ENCODE data around the gene FBXO28. TPM values are rescaled to one million over a fixed set of nuclear protein-coding genes. Genes with fewer than 3 reads are reported as not detected.
"Not testable (repeated sequence)": the region's sequence is repeated elsewhere in the genome, so short reads cannot be mapped to it uniquely, and the experiment has no call there.

FBXO28 gene, protein sequence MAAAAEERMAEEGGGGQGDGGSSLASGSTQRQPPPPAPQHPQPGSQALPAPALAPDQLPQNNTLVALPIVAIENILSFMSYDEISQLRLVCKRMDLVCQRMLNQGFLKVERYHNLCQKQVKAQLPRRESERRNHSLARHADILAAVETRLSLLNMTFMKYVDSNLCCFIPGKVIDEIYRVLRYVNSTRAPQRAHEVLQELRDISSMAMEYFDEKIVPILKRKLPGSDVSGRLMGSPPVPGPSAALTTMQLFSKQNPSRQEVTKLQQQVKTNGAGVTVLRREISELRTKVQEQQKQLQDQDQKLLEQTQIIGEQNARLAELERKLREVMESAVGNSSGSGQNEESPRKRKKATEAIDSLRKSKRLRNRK
- 21.2 and 25.3 TPM in 2 replicates for total RNA-seq (2014; rRNA removed; shearing (Covaris generic))

DNA sequence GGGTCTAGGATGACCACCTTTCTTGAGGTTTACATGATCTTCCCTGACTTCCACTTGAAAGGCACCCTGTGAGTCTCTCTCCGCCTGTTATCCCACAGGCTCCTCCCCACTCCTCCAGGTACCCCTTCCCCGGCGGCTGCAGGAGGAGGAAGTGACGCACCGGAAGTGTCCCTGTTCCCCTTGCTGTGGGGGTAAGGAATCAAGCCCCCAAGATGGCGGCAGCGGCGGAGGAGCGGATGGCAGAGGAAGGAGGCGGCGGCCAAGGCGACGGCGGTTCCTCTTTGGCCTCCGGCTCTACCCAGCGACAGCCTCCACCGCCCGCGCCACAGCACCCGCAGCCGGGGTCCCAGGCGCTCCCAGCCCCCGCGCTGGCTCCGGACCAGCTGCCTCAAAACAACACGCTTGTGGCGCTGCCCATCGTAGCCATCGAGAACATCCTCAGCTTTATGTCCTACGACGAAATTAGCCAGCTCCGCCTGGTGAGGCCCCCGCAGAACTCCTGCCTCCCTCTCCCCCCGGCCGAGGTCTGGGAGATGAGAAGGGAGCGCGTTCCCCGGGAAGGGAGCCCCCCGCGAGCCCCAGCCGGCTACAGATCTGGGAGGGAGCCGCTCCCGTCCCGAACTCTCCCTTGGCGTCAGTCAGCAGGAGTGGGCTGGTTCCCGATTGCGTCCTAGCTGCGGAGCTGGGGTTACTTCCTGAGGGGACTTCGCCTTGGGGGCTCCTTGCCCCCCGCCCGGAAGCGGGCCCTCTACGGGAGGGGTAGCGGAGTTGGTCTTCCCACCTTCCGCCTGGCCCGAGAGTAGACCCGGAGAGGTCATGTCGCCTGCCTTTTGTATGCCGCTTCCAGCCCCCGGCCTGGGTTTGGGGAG, at the start of gene FBXO28:
Gene FBXO28, plus strand, starts transcription at position 194 of the 869 bp plus-strand sequence. Its CDS starts 19 bp downstream, at position 213.
- no peaks in the 10 kb centered on the region for H3K27me3 ChIP-seq
- H3K9me3 ChIP-seq (replicated peaks): no peaks in the 10 kb centered on the region
- H3K27ac ChIP-seq: peak within 1 kb of the TSS; percentile 83
- H3K4me3 ChIP-seq: peak within 1 kb of the TSS; percentile 99
- no peaks in the 10 kb centered on the region for H3K36me3 ChIP-seq
- H3K4me1 ChIP-seq: peaks cover 7% of the 10 kb centered on the region; the same call in 1 of the 2 replicates
- DNase-seq: peak; percentile 97 to 98

DNA sequence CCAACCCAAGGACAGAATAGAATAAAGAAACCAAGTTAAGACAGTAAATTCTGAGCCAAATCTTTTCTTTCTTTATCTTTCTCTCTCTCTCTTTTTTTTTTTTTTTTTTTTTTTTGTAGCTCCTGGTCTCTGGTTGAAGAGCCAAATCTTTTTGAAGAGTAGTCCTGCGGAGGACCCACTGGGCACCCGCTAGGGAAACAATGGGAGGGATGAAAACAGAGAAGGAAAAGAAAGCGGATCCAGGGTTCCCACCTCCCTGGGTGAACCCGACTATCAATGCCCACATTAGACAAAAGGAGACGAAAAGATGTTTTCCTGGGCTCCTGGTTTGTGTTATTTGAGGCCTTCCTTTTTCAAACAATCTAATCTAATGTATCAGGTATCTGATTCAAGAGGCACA, 49.8 kb upstream of the FBXO28 start:
- Histone ChIP-seq H3K4me1 (no peaks in the 10 kb centered on the region), H3K9me3 (replicated peaks) (0 out of 2 replicates have a peak, but pooled peaks cover 3% of the 10 kb centered on the region), H3K36me3 (no peaks in the 10 kb centered on the region; the same call in 1 of the 2 replicates), H3K27ac (no peak overlapping the region), H3K27me3 (peaks cover 10% of the 10 kb centered on the region), H3K4me3 (no peak overlapping the region)
- no peak for DNase-seq

DNA sequence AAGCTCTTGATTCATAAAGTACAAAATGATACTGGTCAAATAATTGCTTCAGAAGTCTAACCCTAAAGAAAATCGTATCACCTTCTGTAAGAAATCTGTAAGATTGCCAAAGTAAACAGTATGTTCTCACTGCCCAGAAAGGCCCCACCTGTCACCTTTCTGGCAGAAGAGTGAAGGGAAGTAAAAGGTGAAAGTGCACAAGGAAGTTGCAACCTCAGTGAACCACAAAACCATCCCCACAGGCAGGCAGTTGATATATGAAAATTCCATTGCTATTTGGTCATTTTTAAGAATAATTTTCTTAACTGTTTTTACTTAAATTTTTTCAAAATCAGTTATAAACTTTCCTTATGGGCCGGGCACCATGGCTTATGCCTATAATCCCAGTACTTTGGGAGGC, 48.5 kb upstream of the FBXO28 start:
- H3K9me3 ChIP-seq (replicated peaks): 0 out of 2 replicates have a peak, but pooled peaks cover 3% of the 10 kb centered on the region
- H3K36me3 ChIP-seq: no peaks in the 10 kb centered on the region; the same call in 1 of the 2 replicates
- H3K4me3 ChIP-seq: no peak overlapping the region
- H3K4me1 ChIP-seq: no peaks in the 10 kb centered on the region
- peaks cover 13% of the 10 kb centered on the region for H3K27me3 ChIP-seq
- DNase-seq: no peak
- H3K27ac ChIP-seq: no peak overlapping the region

DNA sequence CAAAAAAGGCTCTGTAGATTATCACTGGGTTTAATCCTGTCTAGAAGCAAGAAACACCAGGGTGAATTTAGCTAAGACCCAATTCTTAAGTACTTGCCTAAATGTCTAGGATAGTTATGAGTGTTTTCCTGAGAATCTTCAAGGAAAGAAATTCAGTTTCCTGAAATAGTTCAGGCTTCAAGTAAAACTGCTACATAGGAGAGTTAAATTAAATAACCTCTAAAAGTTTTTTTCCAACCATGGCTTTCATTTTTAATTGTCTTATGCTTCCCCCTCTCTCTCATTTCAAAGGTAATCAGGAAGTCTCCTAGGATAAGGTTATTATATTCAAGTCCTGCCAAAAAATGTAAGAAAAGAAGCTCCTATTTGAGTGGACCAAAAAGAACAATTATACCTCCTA, 46.7 kb upstream of the FBXO28 start:
- Histone ChIP-seq H3K27me3 (peaks cover 9% of the 10 kb centered on the region; the same call in 1 of the 2 replicates), H3K36me3 (no peaks in the 10 kb centered on the region; the same call in 1 of the 2 replicates), H3K27ac (no peak overlapping the region), H3K4me3 (no peak overlapping the region), H3K4me1 (no peaks in the 10 kb centered on the region), H3K9me3 (replicated peaks) (no peaks in the 10 kb centered on the region)
- DNase-seq: no peak

DNA sequence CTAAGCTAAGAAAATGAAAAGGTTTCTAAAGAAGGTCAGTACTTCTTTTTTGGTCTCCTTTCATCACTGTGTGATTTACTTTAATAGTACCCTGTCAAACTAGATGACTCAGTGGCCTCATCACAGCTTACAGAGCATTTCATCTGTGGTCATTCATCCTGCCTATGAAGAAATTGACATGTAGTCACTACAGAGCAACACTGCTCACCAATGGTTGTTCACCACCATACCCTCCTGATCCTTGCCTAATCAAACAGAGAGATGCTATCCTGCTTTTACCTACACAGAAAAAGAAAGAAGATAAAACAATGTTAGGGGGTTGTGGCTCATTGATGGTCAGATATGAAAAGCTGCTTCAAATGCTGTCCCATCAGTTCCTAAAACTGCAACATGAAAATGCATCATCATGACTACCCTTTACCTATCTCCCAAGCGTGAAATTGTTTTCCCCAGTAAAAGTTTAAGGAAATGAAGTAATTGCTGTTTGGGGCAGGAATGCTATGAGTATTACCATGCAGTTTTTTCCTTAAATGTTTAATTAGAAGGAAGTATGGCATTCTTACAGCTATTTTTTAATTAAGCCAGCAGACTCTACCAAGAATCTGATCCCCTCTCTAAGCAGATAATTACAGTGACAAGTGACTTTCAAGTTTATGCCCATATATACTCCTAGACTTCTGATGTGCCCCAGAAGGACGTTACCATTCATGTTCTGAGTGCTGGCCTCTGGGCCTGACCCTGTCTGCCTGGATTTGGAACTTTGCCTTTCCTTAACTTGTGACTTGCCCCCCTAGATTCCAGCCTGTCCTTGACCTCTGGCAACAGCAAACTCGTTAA, 46.1 kb upstream of the FBXO28 start:
- H3K9me3 ChIP-seq (replicated peaks): no peaks in the 10 kb centered on the region
- H3K27ac ChIP-seq: no peak overlapping the region
- no peak overlapping the region for H3K4me3 ChIP-seq
- H3K27me3 ChIP-seq: peaks cover 10% of the 10 kb centered on the region; the same call in 1 of the 2 replicates
- H3K36me3 ChIP-seq: no peaks in the 10 kb centered on the region; the same call in 1 of the 2 replicates
- no peak for DNase-seq
- no peaks in the 10 kb centered on the region for H3K4me1 ChIP-seq

DNA sequence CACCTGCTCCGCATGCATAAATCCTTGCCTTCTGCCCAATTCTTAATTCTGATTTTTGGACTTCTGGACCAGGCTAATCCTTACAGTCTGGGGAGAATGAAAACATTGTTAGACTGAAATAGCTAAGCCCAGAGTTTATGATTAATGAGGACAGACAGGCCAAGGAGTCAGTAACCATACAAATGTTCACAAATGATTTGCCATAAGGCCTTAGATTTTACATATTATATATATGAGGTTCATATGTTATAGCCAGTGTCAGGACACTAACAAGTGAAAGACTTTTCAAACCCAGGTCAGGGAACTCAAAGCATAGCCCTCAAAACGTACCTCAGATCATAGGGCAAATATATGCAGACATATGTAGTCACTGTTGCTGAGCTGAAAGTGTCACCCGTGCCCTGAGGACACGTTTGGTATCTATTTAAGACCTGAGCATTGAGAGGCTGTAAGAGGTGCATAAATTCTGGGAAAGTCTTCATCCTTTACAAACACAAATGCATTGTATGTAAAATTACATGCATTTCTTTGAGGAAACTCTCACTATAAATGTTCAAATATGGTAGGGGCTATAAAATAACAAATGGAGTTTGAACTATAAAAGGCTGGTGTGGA, 45.3 kb upstream of the FBXO28 start:
- no peak for DNase-seq
- H3K27ac ChIP-seq: no peak overlapping the region

DNA sequence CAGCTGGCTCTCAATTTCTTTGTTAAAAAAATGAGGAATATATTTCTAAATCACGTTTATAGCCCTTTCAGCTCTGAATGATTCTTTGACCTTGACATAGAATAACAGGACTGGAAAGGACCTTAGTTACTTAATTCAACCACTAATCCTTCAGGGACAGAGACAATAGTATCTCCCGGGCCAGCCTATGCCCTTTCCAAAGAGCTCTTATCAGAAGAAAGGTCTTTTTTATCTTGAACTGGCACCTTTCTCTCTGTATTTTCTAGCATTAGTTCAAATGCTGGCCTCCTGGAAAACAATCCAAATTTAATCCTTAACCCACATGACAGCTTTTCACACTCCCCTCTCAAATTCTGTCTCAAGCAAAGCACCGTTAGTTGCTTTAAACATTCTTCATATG, 44.8 kb upstream of the FBXO28 start:
- H3K4me3 ChIP-seq: no peak overlapping the region
- H3K4me1 ChIP-seq: no peaks in the 10 kb centered on the region
- no peaks in the 10 kb centered on the region for H3K9me3 ChIP-seq (replicated peaks)
- H3K27me3 ChIP-seq: peaks cover 10% of the 10 kb centered on the region; the same call in 1 of the 2 replicates
- H3K27ac ChIP-seq: no peak overlapping the region
- no peaks in the 10 kb centered on the region for H3K36me3 ChIP-seq
- no peak for DNase-seq

More for the DNA sequence above, 45.3 kb upstream of the FBXO28 start:
- H3K27me3 ChIP-seq: peaks cover 10% of the 10 kb centered on the region; the same call in 1 of the 2 replicates
- no peak overlapping the region for H3K4me3 ChIP-seq
- no peaks in the 10 kb centered on the region for H3K9me3 ChIP-seq (replicated peaks)
- H3K4me1 ChIP-seq: no peaks in the 10 kb centered on the region
- H3K36me3 ChIP-seq: no peaks in the 10 kb centered on the region

DNA sequence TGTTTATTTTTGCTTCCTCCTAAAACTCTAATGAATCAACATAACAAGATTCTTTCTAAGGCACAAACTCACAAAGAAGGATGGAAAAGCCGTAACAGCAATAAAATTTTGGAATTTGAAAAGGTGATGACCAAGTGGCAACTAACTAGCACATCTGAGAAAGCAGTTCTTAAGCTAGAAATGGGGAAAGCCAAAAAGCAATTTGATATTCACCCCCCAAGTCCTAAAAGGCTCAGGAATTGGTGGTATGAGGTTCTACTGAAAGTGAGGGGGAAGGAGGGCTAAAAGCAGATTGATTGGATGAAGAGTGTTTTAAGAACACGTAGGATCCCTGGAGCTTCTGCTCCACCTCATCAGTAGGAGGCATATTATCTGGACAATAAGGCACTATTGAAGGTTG, 43.4 kb upstream of the FBXO28 start:
- no peak overlapping the region for H3K4me3 ChIP-seq
- peaks cover 10% of the 10 kb centered on the region; the same call in 1 of the 2 replicates for H3K27me3 ChIP-seq
- no peak overlapping the region for H3K27ac ChIP-seq
- no peaks in the 10 kb centered on the region for H3K36me3 ChIP-seq
- no peaks in the 10 kb centered on the region for H3K9me3 ChIP-seq (replicated peaks)
- no peaks in the 10 kb centered on the region for H3K4me1 ChIP-seq
- no peak for DNase-seq

DNA sequence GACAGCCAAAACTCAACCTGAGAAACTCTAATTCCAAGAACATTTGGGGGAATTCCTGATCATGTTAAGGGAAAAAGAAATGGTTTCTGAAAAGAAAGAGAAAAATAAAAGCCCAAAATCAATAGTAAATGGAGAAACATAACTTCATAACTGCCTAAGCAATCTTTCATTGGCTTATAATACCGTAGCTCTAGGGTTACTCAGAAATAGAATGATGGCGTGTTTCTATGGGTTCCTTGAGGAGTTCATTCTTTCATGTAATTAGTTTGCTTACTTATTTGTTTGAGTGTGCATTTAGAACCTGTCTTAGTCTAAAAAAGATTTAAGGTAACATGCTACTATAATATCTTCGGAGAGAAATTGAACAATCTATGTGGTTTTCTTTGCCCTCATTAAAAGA, 37.5 kb upstream of the FBXO28 start:
- peaks cover 5% of the 10 kb centered on the region; the same call in 1 of the 2 replicates for H3K4me1 ChIP-seq
- H3K27ac ChIP-seq: no peak overlapping the region
- DNase-seq: no peak
- no peak overlapping the region for H3K4me3 ChIP-seq
- no peaks in the 10 kb centered on the region for H3K9me3 ChIP-seq (replicated peaks)
- peaks cover 4% of the 10 kb centered on the region; the same call in 1 of the 2 replicates for H3K27me3 ChIP-seq
- H3K36me3 ChIP-seq: no peaks in the 10 kb centered on the region

DNA sequence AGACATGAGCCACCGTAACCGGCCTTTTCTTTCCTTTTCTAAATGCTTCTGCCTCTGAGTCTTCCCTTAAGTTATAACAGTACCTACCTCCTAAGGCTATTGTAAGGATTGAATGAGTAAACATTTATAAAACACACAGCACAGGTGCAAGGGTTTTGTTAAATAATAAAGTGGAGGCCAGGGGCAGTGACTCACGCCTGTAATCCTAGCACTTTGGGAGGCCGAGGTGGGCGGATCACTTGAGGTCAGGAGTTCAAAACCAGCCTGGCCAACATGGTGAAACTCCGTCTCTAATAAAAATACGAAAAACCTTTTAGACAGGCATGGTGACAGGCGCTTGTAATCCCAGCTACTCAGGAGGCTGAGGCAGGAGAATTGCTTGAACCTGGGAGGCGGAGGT, 34.3 kb upstream of the FBXO28 start:
- not testable (repeated sequence) for H3K27ac ChIP-seq

DNA sequence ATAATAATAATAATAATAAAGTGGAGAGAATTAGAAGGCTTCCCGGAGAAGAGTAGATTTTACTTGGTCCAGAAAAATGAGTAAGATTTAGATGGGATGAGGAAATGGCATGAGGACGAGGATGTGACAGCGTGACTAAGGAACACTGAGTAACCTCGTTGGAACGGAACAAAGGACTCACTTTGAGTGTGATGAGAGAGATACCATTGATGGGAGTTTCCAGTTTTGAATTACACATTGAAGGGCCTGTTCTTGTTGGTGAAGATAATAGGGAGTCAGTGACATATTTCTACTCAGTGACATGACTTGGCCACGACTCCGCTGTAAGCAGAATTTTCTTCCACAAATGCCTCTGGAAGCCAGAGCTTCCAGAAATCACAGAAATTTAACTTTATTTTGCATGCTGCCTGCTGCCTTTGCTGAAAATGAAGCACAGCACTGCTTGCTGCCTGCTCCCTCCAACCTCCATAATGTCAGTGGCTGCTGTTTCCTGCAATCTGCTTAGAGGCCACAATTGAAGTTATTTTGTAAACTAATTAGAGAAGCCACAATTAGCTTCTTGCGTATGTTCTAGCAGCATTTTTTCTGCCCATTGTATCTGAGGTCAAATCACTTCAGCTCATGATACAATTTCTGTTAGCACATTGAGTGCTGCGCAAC, 33.7 kb upstream of the FBXO28 start:
- H3K27me3 ChIP-seq: no peaks in the 10 kb centered on the region; the same call in 1 of the 2 replicates
- H3K4me1 ChIP-seq: peaks cover 5% of the 10 kb centered on the region
- H3K27ac ChIP-seq: no peak overlapping the region
- no peaks in the 10 kb centered on the region for H3K36me3 ChIP-seq
- no peaks in the 10 kb centered on the region for H3K9me3 ChIP-seq (replicated peaks)
- no peak overlapping the region for H3K4me3 ChIP-seq
- peak in 1 of 2 experiments; percentile 5 for DNase-seq

More for the DNA sequence above, 34.3 kb upstream of the FBXO28 start:
- H3K9me3 ChIP-seq (replicated peaks); H3K4me1 ChIP-seq; H3K27me3 ChIP-seq; H3K36me3 ChIP-seq; H3K4me3 ChIP-seq: not testable (repeated sequence)
- peak in 1 of 2 experiments; percentile 11 for DNase-seq

DNA sequence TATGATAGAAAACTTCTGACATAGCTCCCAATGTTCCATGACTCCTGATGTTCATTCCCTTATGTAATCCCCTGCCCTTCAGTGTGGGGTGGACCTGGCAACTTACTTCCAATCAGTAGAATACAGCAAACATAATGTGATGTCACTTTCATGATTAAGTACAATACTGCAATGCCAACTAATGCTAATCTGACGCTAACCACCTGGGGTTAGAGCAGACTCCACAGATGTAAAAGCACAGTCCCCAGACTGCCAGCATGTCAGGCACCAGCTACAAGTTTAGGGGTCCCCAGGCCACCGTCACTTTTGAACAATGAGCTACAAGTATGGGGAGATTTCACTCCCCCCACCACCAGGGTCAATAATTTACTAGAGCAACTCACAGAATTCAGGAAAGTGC, 32.3 kb upstream of the FBXO28 start:
- no peak overlapping the region for H3K27ac ChIP-seq
- H3K36me3 ChIP-seq: no peaks in the 10 kb centered on the region
- no peak for DNase-seq
- peaks cover 5% of the 10 kb centered on the region for H3K4me1 ChIP-seq
- H3K9me3 ChIP-seq (replicated peaks): no peaks in the 10 kb centered on the region
- H3K4me3 ChIP-seq: no peak overlapping the region
- no peaks in the 10 kb centered on the region; the same call in 1 of the 2 replicates for H3K27me3 ChIP-seq

DNA sequence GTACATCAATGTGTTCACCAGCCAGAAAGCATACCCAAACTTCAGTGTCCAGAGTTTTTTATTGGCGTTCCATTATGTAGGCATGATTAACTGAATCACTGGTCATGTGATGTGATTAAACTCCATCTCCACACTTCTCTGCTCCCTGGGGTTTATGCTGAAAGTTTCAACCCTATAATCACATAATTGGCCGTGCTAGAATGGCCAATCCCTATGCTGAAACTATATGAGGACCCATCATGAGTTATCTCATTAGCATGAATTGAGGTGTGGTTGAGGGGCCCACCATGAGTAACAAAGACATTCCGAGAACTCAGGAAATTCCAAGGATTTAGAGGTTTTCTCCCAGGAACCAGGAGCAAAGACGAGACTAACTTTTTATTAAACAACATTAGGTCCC, 31.8 kb upstream of the FBXO28 start:
- H3K27ac ChIP-seq: no peak overlapping the region
- H3K36me3 ChIP-seq: no peaks in the 10 kb centered on the region
- H3K4me3 ChIP-seq: no peak overlapping the region
- no peak for DNase-seq
- no peaks in the 10 kb centered on the region for H3K9me3 ChIP-seq (replicated peaks)
- no peaks in the 10 kb centered on the region; the same call in 1 of the 2 replicates for H3K27me3 ChIP-seq
- H3K4me1 ChIP-seq: peaks cover 5% of the 10 kb centered on the region
